ENCODE measurements around the gene CCL25.
"Not testable (repeated sequence)": the region's sequence is repeated elsewhere in the genome, so short reads cannot be mapped to it uniquely, and the experiment has no call there.

CCL25 gene

GRCh38 chr19:8086849-8087248, 34.3 kb downstream of the CCL25 start:
- DNase-seq, result no peak

DNA sequence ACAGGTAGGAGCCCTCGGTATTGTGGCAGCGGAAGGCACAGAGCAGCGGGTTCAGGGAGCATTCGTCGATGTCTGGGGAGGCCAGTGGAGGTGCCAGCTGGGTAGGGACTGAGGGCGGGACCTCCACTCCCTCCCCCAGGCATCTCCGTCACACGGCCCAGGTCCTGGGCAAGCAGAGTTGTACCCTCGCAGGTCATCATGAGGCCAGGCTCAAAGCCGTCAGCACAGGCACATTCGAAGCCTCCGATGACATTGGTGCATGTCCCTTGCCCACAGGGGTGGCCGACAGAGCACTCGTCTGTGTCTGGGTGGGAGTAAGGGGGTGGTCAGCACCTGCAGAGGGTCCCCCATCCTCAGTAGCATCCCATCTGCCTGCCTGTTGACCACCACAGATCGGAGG, 35.3 kb downstream of the CCL25 start:
- no peak for DNase-seq

DNA sequence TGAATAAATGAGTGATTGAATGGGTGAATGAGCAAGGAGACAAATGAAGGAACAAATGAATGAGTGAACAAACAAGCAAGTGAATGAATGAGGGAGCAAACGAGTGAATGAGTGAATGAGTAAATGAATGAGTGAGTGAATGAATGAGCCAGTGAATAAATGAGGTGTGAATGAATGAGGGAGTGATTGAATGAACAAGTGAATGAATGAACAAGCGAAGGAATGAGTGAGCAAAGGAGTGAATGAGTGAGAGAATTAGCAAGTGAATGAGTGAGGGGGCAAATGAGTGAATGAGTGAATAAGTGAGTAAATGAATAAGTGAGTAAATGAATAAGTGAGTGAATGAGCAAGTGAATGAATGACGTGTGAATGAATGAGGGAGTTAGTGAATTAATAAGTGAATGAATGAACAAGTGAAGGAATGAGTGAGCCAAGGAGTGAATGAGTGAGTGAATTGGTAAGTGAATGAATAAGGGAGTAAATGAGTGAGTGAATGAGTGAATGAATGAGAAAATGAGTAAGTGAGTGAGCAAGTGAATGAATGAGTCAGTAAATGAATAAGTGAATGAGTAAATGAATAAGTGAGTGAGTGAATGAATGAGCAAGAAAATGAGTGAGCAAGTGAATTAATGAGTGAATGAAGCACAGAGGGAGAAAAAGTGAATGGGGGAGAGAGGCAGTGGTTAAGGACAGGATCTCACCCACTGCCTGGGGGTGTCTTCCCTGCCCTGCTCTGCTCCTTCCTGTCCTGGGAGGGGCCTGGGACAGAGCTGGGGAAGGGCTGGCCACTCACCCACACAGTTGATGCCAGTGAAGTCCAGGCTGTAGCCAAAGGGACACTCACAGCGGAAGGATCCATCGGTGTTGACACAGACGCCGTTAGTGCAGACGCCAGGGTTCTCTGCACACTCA, 36.4 kb downstream of the CCL25 start:
- no peak for DNase-seq

DNA sequence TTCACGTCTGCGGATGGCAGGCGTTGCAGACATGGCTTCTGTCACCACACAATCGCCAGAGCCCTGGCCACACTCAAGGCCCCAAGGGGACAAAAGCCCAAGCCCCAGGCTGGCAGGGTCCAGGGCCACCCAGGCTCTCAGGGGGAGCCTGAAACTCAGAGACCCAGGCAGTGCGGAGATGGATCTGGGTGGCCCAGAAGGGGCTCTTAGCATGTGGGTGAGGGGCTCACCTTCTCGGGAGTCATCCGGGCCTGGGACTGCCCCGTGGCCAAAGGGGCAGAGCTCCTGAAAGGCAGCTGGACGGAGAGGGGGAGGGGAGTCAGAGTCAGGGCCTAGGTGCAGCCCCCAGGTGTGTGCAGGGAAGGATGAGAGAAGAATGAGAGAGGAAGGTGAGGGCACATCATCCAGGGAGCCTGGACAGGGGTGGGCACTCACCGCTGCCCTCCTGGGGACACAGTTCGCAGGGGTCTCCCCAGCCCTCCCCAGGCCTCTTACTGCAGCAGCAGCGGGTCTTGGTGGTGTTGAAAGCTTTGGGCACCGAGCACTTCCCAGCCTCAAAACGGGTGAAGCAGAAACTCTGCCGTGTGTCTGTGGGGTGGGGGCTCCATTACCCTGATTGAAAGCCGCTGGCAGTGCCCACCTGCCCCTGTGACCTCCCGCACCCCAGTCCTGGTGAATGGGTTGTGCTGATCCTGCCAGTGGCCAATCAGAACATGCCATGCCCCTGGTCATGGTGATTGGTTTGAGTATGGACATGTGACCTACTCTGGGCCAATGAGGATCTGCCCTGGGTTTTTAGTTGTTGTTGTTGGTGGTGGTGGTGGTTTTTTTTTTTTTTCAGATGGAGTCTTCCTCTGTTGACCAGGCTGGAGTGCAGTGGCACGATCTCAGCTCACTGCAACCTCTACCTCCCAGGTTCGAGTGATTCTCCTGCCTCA, 37.4 kb downstream of the CCL25 start:
- DNase-seq, result no peak

DNA sequence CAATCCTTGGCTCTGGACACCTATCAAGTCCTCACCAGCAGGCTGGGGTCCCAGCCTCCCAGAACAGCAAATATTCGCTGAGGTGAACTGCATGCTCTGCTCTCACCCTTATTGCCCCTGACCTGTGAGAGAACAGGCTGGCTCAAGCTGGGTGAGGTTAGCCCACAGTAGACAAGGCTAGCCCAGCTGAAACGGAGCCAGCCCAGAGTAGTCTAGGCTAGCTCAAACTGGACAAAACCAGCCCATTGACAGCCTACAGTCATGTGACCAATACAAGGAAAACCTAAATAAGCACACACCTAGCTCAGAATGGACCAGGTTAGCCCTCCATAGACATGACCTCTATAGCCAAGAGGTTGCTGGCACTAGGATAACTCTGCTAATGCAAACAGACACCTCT, 38.4 kb downstream of the CCL25 start:
- DNase-seq, result no peak

- DNase-seq, result no peak
These were observed 41.2 kb downstream of the CCL25 start for GRCh38 chr19:8093740-8094139.

- DNase-seq, result no peak
These were observed 41.8 kb downstream of the CCL25 start for GRCh38 chr19:8094336-8094735.

DNA sequence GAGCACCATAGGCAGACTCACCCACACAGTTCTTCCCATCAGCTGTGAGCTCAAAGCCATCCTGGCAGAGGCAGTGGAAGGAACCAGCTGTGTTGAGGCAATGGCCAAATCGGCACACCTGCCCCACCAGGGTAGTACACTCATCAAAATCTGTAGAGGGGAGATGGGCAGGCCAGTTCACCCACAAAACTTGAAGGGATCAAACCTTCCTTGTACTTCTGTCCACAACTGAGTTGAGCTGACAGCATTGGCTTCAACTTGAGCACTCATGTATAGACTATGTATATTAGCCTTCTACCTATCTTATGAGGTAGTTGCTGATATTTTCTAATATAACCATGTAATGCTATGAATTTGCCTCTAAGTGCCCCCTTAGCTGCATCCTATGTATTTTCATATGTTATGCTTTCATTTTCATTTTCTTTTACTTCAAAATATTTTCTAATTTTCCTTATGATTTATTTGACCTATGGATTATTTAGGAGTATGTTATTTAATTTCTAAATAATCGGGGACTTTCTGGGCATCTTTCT, 42.9 kb downstream of the CCL25 start:
- no peak for DNase-seq

DNA sequence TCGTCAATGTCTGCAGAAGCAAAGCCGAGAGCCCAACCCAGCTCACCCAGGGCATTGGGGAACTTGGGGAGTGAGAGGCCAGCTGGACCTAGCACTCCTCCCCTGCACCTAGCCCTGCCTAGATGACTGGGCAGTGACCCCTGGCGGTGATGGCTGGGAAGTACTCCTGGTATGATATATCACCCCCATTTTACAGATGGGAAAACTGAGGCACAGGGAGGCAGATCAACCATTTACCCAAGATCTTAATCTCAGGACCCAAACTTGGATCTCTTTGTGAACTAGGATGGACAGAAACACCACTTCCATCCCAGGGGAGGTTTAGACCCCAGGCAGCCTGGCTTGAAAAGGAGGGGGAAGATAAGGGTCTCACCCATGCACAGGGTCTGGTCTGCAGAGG, 43.5 kb downstream of the CCL25 start:
- no peak for DNase-seq

- DNase-seq, result no peak
These were observed 44.6 kb downstream of the CCL25 start for GRCh38 chr19:8097198-8097597.

DNA sequence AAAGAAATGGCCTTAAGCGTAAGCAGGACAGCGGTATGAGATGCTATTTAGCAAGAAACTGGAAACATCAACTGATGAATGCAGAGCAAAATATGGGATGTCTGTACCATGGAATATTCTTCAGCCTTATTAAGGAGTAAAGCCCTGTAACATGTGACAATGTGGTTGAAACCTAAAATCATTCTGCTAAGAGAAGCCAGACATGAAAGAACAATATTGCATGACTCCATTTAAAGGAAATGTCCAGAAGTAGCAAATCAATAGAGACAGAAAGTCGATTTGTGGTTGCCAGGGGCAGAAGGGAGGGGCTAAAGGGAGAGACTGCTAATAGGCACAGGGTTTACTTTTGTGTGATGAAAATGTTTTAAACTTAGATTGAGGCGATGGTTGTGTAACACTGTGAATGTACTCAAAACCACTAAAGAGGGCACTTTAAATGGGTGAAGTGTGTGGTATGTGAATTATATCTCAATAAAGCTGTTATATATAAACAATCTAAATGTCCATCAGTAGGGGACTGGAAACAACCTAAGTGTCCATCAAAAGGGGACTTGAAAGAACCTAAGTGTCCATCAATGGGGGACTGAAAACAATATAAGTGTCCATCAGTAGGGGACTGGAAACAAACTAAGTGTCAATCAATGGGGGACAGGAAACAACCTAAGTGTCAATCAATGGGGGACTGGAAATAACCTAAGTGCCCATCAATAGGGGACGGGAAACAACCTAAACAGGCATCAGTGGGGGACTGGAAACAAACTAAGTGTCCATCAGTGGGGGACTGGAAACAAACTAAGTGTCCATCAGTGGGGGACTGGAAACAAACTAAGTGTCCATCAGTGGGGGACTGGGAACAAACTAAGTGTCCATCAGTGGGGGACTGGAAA, 45.4 kb downstream of the CCL25 start:
- DNase-seq, result no peak

GRCh38 chr19:8101311-8101710, 48.8 kb downstream of the CCL25 start:
- DNase-seq, result no peak

GRCh38 chr19:8101910-8102309, 49.4 kb downstream of the CCL25 start:
- not testable (repeated sequence) for DNase-seq

DNA sequence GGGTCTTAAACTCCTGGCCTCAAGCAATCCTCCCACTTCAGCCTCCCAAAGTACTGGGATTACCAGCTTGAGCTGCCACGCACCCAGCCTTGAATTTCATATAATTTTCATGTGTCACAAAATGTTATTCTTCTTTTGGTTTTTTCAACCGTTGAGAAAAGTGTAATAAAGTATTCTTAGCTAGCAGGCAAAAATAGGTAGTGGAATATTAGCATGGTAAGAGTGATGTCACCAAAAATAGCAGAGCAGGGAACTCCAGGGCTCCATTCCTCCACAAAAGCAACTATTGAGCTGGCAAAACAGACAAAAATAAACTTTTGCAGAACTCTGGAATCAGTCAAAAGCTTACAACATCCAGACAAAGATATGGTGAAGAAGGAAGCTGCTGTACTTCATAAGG, 52.9 kb downstream of the CCL25 start:
- DNase-seq, result no peak

DNA sequence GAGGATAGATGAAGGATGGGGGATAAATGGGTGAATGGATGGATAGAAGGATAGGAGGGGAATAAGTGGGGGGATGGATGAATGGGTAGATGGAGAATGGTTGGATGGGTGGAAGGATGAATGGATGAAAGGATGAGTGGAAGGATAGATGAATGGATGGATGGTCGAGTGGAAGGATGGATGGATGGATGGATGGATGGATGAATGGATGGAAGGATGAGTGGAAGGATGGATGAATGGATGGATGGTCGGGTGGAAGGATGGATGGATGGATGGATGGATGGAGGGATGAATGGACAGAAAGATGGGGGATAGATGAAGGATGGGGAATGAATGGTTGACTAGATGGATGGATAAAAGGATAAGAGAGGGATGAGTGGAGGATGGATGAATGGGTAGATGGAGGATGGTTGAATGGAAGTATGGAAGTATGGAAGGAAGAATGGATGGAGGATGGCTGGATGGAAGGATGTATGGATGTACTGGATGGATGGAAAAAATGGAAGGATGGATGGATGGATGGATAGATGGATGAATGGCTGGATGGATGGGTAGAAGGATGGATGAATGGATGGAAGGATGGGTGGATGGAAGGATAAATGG, 54.8 kb downstream of the CCL25 start:
- no peak for DNase-seq

DNA sequence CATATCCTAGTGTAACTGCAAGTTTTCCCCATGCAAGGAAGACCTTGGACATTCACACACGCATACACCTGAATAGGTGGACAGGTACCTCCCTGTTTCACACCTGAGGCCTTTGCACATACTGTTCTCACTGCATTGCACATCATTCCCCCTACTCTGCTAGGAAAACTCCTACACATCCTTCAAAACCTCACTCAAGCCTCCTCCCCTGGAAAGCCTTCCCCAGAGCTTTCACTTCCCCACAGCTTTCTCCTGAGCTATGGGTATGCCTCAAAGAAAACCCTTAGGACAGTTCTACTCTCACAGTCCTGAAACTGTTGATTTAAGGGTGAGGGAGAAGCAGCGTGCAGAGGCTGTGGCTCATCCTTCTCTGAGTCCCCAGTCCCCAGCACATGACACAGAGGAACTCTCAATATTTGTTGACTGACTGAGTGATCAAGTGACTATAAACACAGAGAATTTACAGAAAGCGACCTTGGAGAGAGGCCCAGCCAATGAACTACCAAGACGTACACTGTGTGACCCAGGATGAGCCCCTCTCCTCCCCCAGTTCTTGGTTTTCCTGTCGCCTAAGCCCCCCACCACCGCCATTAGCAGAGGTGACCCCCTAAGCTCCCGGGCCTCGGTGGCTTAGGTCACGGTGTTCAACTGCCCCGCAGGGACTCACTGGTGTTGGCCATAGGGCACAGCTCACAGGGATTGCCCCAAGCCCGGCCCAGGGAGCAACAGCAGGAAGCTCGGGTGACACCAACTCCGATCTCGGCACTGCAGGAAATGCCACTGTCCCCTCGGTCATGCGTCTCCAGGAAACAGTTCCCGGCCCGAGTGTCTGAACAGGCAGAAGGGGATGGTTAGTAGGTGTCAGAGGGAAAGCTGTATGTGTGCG, 56.2 kb downstream of the CCL25 start:
- no peak for DNase-seq

- no peak for DNase-seq
These were observed 56.9 kb downstream of the CCL25 start for GRCh38 chr19:8109455-8109854.

- no peak for DNase-seq
These were observed 57.5 kb downstream of the CCL25 start for GRCh38 chr19:8109890-8110662.

DNA sequence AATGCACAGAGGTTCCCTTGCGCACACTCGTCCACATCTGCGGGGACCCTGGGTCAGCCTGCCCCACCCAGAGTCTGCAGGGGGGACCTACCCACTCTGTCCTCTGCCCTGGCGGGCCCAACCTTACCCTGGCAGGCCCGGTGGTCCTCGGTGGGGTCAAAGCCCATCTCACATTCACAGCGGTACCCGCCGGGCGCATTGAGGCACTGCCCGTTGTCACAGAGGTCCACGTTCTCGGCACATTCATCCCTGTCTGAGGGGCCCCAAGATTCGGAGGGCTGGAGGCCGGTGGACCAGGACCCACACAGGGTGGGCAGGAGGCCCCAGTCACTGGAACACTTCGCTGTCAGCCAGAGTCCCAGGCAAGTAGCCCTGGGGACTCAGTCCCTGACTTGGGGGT, 58.4 kb downstream of the CCL25 start:
- DNase-seq, result no peak

GRCh38 chr19:8111376-8111775, 58.8 kb downstream of the CCL25 start:
- no peak for DNase-seq

Data from activated T-cell treated with anti-CD3 and anti-CD28 coated beads, Interleukin-2, amount 50 U/mL, for 48 hours (primary cell).